GM23338 (cell line): ENCODE data around the gene NFKB1. TPM values are rescaled to one million over a fixed set of nuclear protein-coding genes. Genes with fewer than 3 reads are reported as not detected.
A peak's percentile ranks its signal among the peaks of the same experiment; 100 is the strongest.

ENCODE experiments used
- ATAC-seq: fragments of 200-7000 bp; cut with Tn5 transposase; 3 replicates; pipeline ENCODE4 v1.9.1; 2020
- DNase-seq: peaks from one replicate; pipeline ENCODE4 v3.0.0-alpha.2; 2015; ENCODE audit warnings: low spot score
- H2AFZ ChIP-seq: fragments of 200-600 bp; sonication (generic); 2 replicates; pipeline ENCODE4 v1.8.0; 2016; ENCODE audit warnings: antibody characterized with exemption, mild to moderate bottlenecking, moderate library complexity
- H3F3A ChIP-seq: fragments of 200-600 bp; sonication (generic); replicated peaks from 2 replicates; pipeline ENCODE4 v1.8.0; 2017; ENCODE audit warnings: antibody characterized with exemption, mixed run types, low read depth
- H3K27ac ChIP-seq: fragments of 200-600 bp; sonication (generic); 2 replicates; pipeline ENCODE4 v1.6.1; 2016; ENCODE audit warnings: low read depth
- H3K27me3 ChIP-seq: fragments of 200-600 bp; sonication (generic); 2 replicates; pipeline ENCODE4 v1.8.0; 2016; ENCODE audit warnings: mild to moderate bottlenecking, mixed run types, moderate library complexity; ENCODE audit not compliant: insufficient read depth
- H3K36me3 ChIP-seq: fragments of 200-600 bp; sonication (generic); 2 replicates; pipeline ENCODE4 v1.8.0; 2016; ENCODE audit warnings: mild to moderate bottlenecking; ENCODE audit not compliant: insufficient read depth
- H3K4me1 ChIP-seq: fragments of 200-600 bp; sonication (generic); 2 replicates; pipeline ENCODE4 v1.8.0; 2016; ENCODE audit warnings: mild to moderate bottlenecking, moderate library complexity; ENCODE audit not compliant: insufficient read depth
- H3K4me2 ChIP-seq: fragments of 200-600 bp; sonication (generic); 2 replicates; pipeline ENCODE4 v1.7.1; 2017; ENCODE audit warnings: mixed run types
- H3K4me3 ChIP-seq: fragments of 200-600 bp; sonication (generic); 2 replicates; pipeline ENCODE4 v1.6.1; 2016; ENCODE audit warnings: mixed run types
- H3K79me2 ChIP-seq: fragments of 200-600 bp; sonication (generic); replicated peaks from 2 replicates; pipeline ENCODE4 v1.8.0; 2017; ENCODE audit warnings: mild to moderate bottlenecking; ENCODE audit not compliant: insufficient read depth
- H3K9me2 ChIP-seq: fragments of 200-600 bp; sonication (generic); 2 replicates; pipeline ENCODE4 v1.8.0; 2017; ENCODE audit not compliant: insufficient read depth
- H4K20me1 ChIP-seq: fragments of 200-600 bp; sonication (generic); replicated peaks from 2 replicates; pipeline ENCODE4 v1.8.0; 2017; ENCODE audit warnings: mild to moderate bottlenecking; ENCODE audit not compliant: insufficient read depth
- H3K27ac Mint-ChIP-seq: 2 replicates; pipeline ENCODE4 v1.8.0; 2020; ENCODE audit warnings: inconsistent platforms, mild to moderate bottlenecking, moderate library complexity, mixed read lengths
- H3K27me3 Mint-ChIP-seq: 3 replicates; pipeline ENCODE4 v1.8.0; 2022; ENCODE audit warnings: low read depth, mild to moderate bottlenecking, moderate library complexity, mixed read lengths, inconsistent platforms; ENCODE audit not compliant: insufficient read depth, poor library complexity
- H3K36me3 Mint-ChIP-seq: 3 replicates; pipeline ENCODE4 v1.8.0; 2021; ENCODE audit warnings: low read depth, mild to moderate bottlenecking, inconsistent platforms, moderate library complexity, mixed read lengths
- H3K4me1 Mint-ChIP-seq: 3 replicates; pipeline ENCODE4 v1.8.0; 2020; ENCODE audit warnings: mild to moderate bottlenecking, inconsistent platforms, mixed read lengths
- H3K4me3 Mint-ChIP-seq: 3 replicates; pipeline ENCODE4 v1.8.0; 2021; ENCODE audit warnings: moderate library complexity, mild to moderate bottlenecking, inconsistent platforms, mixed read lengths
- H3K9me3 Mint-ChIP-seq: 3 replicates; pipeline ENCODE4 v1.8.0; 2020; ENCODE audit warnings: moderate library complexity, mild to moderate bottlenecking, inconsistent platforms, mixed read lengths
- CREB1 ChIP-seq: fragments of 250-450 bp; sonication (Bioruptor Pico); IDR thresholded peaks from 2 replicates; pipeline ENCODE4 v1.5.0; 2020; ENCODE audit warnings: low read depth, mild to moderate bottlenecking, moderate library complexity
- CTCF ChIP-seq, 2 experiments: fragments of 200-600 bp in 1 of 2; sonication (generic) in 1 of 2; conservative IDR thresholded peaks; 2 replicates each; pipeline versions ENCODE4 v1.5.1 to v1.6.1; 2016 to 2017; ENCODE audit warnings: antibody characterized with exemption in 2 of 2, low read depth in 2 of 2, mild to moderate bottlenecking in 2 of 2, moderate library complexity in 1 of 2
- EZH2 ChIP-seq: fragments of 200-600 bp; sonication (generic); IDR thresholded peaks from one replicate; pipeline ENCODE4 v1.8.0; 2017; ENCODE audit warnings: antibody characterized with exemption, mild to moderate bottlenecking, low read depth; ENCODE audit not compliant: unreplicated experiment
- POLR2AphosphoS5 ChIP-seq: IDR thresholded peaks from 2 replicates; pipeline ENCODE4 v1.6.1; 2016; ENCODE audit warnings: antibody characterized with exemption, low read depth
- REST ChIP-seq: IDR thresholded peaks from one replicate; pipeline ENCODE4 v1.6.1; 2018; ENCODE audit warnings: antibody characterized with exemption; ENCODE audit not compliant: unreplicated experiment
- ZNF114 ChIP-seq: fragments of 250-450 bp; sonication (Bioruptor Pico); IDR thresholded peaks from 2 replicates; pipeline ENCODE4 v1.5.0; 2020; ENCODE audit warnings: mild to moderate bottlenecking, moderate library complexity
- polyA plus RNA-seq: library from polyadenylated mRNA; unstranded; fragments of >200 nt; fragmentation: Nextera tagmentation; extraction: Ambion mirVana; gene quantifications from 2 replicates; pipeline ENCODE4 v1.2.1, GENCODE V29; 2016
- total RNA-seq: library from RNA; depleted of rRNA; stranded (reverse); fragments of >200 nt; shearing (Covaris generic); gene quantifications from 2 replicates; pipeline ENCODE4 v1.2.3, GENCODE V29; 2014

The NFKB1 gene
- total and polyA plus RNA-seq, 2 experiments from 2014 or later, result 0.82 to 4.6 TPM

GRCh38 chr4:102637391-102637790 is 136.2 kb downstream of the NFKB1 start:
- H3K79me2 ChIP-seq, result no peaks in the 10 kb centered on the region
- no peak for ATAC-seq
- H3K27ac Mint-ChIP-seq, result peak overlapping the region; percentile 89; the same call in 1 of the 2 replicates

More at GRCh38 chr4:102637391-102637790, 136.2 kb downstream of the NFKB1 start:
- Histone ChIP-seq H3K9me2 (no peaks in the 10 kb centered on the region), H3K4me3 (no peak overlapping the region), H4K20me1 (no peaks in the 10 kb centered on the region), H3F3A (no peaks in the 10 kb centered on the region), H3K4me1 (no peaks in the 10 kb centered on the region), H3K36me3 (peaks cover 3% of the 10 kb centered on the region; the same call in 1 of the 2 replicates), H3K27me3 (no peaks in the 10 kb centered on the region), H3K4me2 (no peak overlapping the region), H2AFZ (no peak overlapping the region), H3K27ac (no peak overlapping the region)
- Mint-ChIP-seq H3K36me3 (peaks cover 10% of the 10 kb centered on the region), H3K4me1 (no peaks in the 10 kb centered on the region), H3K4me3 (no peak overlapping the region), H3K27me3 (no peaks in the 10 kb centered on the region), H3K9me3 (no peaks in the 10 kb centered on the region)
- no peak for DNase-seq
- TF ChIP-seq REST (no peak), ZNF114 (no peak), EZH2 (no peak), CTCF (conservative IDR thresholded peaks at IDR 0.05; ENCODE audit: low read depth in 2 of 2) (no peak), POLR2AphosphoS5 (no peak), CREB1 (CRISPR knock-in tag) (no peak)
